Prostate gland (tissue), 2 donors: Measurements from ENCODE around the gene LIPN.

Experiments used
- POLR2A ChIP-seq: fragments of 450-650 bp; IDR thresholded peaks from one replicate; pipeline ENCODE4 v1.6.1; 2016; ENCODE audit warnings: antibody characterized with exemption, mild to moderate bottlenecking
- POLR2AphosphoS5 ChIP-seq: sonication (generic); formaldehyde crosslinking; IDR thresholded peaks from one replicate; pipeline ENCODE4 v1.6.1; 2017; ENCODE audit warnings: antibody characterized with exemption
- TF ChIP-seq, protein P1 (sequence below), 4 experiments: fragments of 200-600 bp in 2 of 4; fragments of 450-650 bp in 2 of 4; sonication (generic) in 2 of 4; IDR thresholded peaks; 1 replicate in 3 of 4; 2 replicates in 1 of 4; pipeline ENCODE4 v1.5.1; 2016 to 2019; ENCODE audit warnings: antibody characterized with exemption in 4 of 4, mild to moderate bottlenecking in 2 of 4, moderate library complexity in 2 of 4

DNA sequence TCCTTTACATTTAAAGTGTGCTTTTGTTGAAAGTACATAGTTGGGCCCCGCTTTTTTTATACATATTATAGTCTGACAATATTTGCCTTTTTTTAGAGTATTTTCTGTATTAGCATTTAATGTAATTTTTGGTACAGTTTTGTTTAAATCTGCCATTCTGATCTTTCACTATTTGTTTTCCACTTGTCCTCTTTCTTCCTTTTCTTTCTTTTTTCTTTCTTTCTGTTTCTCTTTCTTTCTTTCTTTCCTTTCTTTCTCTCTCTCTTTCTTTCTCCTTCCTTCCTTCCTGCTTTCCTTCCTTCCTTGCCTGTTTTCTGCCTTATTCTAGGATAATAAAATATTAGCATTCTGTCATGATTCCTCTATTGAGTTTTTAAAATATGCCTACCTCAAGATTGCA is 44.3 kb upstream of the LIPN start:
- TF ChIP-seq, protein P1, sequence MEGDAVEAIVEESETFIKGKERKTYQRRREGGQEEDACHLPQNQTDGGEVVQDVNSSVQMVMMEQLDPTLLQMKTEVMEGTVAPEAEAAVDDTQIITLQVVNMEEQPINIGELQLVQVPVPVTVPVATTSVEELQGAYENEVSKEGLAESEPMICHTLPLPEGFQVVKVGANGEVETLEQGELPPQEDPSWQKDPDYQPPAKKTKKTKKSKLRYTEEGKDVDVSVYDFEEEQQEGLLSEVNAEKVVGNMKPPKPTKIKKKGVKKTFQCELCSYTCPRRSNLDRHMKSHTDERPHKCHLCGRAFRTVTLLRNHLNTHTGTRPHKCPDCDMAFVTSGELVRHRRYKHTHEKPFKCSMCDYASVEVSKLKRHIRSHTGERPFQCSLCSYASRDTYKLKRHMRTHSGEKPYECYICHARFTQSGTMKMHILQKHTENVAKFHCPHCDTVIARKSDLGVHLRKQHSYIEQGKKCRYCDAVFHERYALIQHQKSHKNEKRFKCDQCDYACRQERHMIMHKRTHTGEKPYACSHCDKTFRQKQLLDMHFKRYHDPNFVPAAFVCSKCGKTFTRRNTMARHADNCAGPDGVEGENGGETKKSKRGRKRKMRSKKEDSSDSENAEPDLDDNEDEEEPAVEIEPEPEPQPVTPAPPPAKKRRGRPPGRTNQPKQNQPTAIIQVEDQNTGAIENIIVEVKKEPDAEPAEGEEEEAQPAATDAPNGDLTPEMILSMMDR (IDR thresholded peaks at IDR 0.05) = no peak
- TF ChIP-seq POLR2A = no peak
- TF ChIP-seq POLR2AphosphoS5 = no peak
